Spinal cord (tissue), 10 donors: ENCODE data around the gene CPNE5. TPM values are rescaled to one million over a fixed set of nuclear protein-coding genes. Genes with fewer than 3 reads are reported as not detected.

Experiments used
- DNase-seq, 6 donors: peaks; one replicate each; pipeline versions ENCODE4 v3.0.0 to v3.0.0-alpha.2; 2013 to 2015; ENCODE audit warnings: low spot score in 6 of 6, low read depth in 4 of 6
- H3K27ac ChIP-seq: one replicate; pipeline ENCODE4 v1.5.1; 2013; ENCODE audit warnings: low read depth, low read length, control low read depth
- H3K27me3 ChIP-seq: one replicate; pipeline ENCODE4 v1.6.1; 2013; ENCODE audit warnings: low read length; ENCODE audit not compliant: control insufficient read depth, insufficient read depth
- H3K36me3 ChIP-seq: one replicate; pipeline ENCODE4 v1.6.1; 2013; ENCODE audit warnings: low read length; ENCODE audit not compliant: control insufficient read depth, insufficient read depth
- H3K4me1 ChIP-seq: one replicate; pipeline ENCODE4 v1.6.1; 2013; ENCODE audit warnings: low read length; ENCODE audit not compliant: control insufficient read depth, insufficient read depth
- H3K4me3 ChIP-seq: one replicate; pipeline ENCODE4 v1.5.1; 2013; ENCODE audit warnings: low read depth, low read length, control low read depth
- H3K9me3 ChIP-seq: one replicate; pipeline ENCODE4 v1.6.1; 2013; ENCODE audit warnings: low read length; ENCODE audit not compliant: control insufficient read depth, insufficient read depth
- WGBS: methylation state at CpG from one replicate; pipeline ENCODE4 v1.1.5; 2013; ENCODE audit warnings: missing lambda C conversion rate; ENCODE audit not compliant: insufficient coverage; 5-methylcytosine and 5-hydroxymethylcytosine counted together
- long read RNA-seq, 4 donors: transcript quantifications; one replicate each; lab custom pipeline, GENCODE V29; 2026
- polyA plus RNA-seq, 2 donors: library from polyadenylated mRNA; unstranded; fragments of 120-200 nt; gene quantifications; one replicate each; pipeline ENCODE4 v1.2.1, GENCODE V29; 2013; ENCODE audit not compliant: insufficient read length in 2 of 2
- total RNA-seq, 2 donors: library from RNA; depleted of rRNA in 1 of 2; stranded (reverse); fragments of 120-200 nt in 1 of 2; fragments of >200 nt in 1 of 2; gene quantifications; one replicate each; pipeline versions ENCODE4 v1.2.3 to v1.2.4, GENCODE V29; 2013 to 2014
- donor health status: healthy.

CPNE5 gene
- total RNA-seq (10 to 100 TPM in 1 of 2 donors, 1 to 10 TPM in 1; 9.6 to 32.5 TPM), polyA plus RNA-seq (10 to 100 TPM; 73.1 to 88.4 TPM)
- long read RNA-seq, donor 1, partial matches to known transcripts: 0 of 1 reads
- long read RNA-seq, donor 1, other reads (novel, unspliced or antisense): 0 of 1 reads
- long read RNA-seq, donor 2, partial matches to known transcripts: 0 of 3 reads
- long read RNA-seq, donor 2, other reads (novel, unspliced or antisense): 0 of 3 reads
- long read RNA-seq, donor 3: 0 reads
- long read RNA-seq, donor 4: 0 reads

GRCh38 chr6:36838896-36839748 is at the start of gene CPNE5:
Gene CPNE5, minus strand, starts transcription at chr6:36839444. Its CDS starts 67 bp downstream, at chr6:36839377.
- Histone ChIP-seq H3K27me3 (peaks cover 15% of the 10 kb centered on the region), H3K36me3 (peaks cover 2% of the 10 kb centered on the region), H3K27ac (peak within 1 kb of the TSS; percentile 69), H3K4me3 (peak within 1 kb of the TSS; percentile 68), H3K9me3 (no peaks in the 10 kb centered on the region), H3K4me1 (peaks cover 63% of the 10 kb centered on the region)
- 3% methylated on average over 46 of the region's 57 CpGs for WGBS
- peak in 2 of 6 donors; percentile 85 to 87 for DNase-seq

- Histone ChIP-seq H3K27ac (no peak overlapping the region), H3K9me3 (no peaks in the 10 kb centered on the region), H3K36me3 (peaks cover 2% of the 10 kb centered on the region), H3K27me3 (no peaks in the 10 kb centered on the region), H3K4me3 (no peak overlapping the region), H3K4me1 (peaks cover 4% of the 10 kb centered on the region)
- DNase-seq: no peak
- 98% methylated on average over 4 of the region's 7 CpGs for WGBS
Observed at GRCh38 chr6:36888115-36888643, 48.9 kb upstream of the CPNE5 start.

- no peak for DNase-seq
- H3K27ac ChIP-seq: no peak overlapping the region
- no peaks in the 10 kb centered on the region for H3K9me3 ChIP-seq
- no peaks in the 10 kb centered on the region for H3K27me3 ChIP-seq
- H3K4me1 ChIP-seq: peaks cover 4% of the 10 kb centered on the region
- H3K4me3 ChIP-seq: peak overlapping the region; percentile 73
- no peaks in the 10 kb centered on the region for H3K36me3 ChIP-seq
- WGBS: 29% methylated on average over 2 of the region's 10 CpGs
Observed at GRCh38 chr6:36886950-36887618, 47.8 kb upstream of the CPNE5 start.

GRCh38 chr6:36885461-36886401 is 46.5 kb upstream of the CPNE5 start, which contains the start of gene C6orf89:
Gene C6orf89, plus strand, starts transcription at chr6:36885952. Its CDS starts 13,493 bp downstream, at chr6:36899445.
- H3K4me1 ChIP-seq: peaks cover 4% of the 10 kb centered on the region
- under 1% methylated on average over 44 of the region's 48 CpGs for WGBS
- H3K27me3 ChIP-seq: no peaks in the 10 kb centered on the region
- H3K9me3 ChIP-seq: no peaks in the 10 kb centered on the region
- H3K27ac ChIP-seq: peak within 1 kb of the TSS; percentile 88
- peak within 1 kb of the TSS; percentile 73 for H3K4me3 ChIP-seq
- peak; percentile 86 to 99 (median 96) for DNase-seq
- H3K36me3 ChIP-seq: no peaks in the 10 kb centered on the region

GRCh38 chr6:36884610-36885009 is 45.4 kb upstream of the CPNE5 start:
- 100% methylated on average over 1 of the region's 3 CpGs for WGBS
- no peaks in the 10 kb centered on the region for H3K27me3 ChIP-seq
- no peak overlapping the region for H3K4me3 ChIP-seq
- peaks cover 4% of the 10 kb centered on the region for H3K4me1 ChIP-seq
- no peak overlapping the region for H3K27ac ChIP-seq
- no peaks in the 10 kb centered on the region for H3K36me3 ChIP-seq
- DNase-seq: no peak
- no peaks in the 10 kb centered on the region for H3K9me3 ChIP-seq

- no peak for DNase-seq
- WGBS: 3% methylated on average over 3 of the region's 6 CpGs
- H3K4me3 ChIP-seq: peak overlapping the region; percentile 99
- no peaks in the 10 kb centered on the region for H3K4me1 ChIP-seq
- H3K9me3 ChIP-seq: no peaks in the 10 kb centered on the region
- H3K27ac ChIP-seq: peak overlapping the region; percentile 97
- H3K27me3 ChIP-seq: no peaks in the 10 kb centered on the region
- peaks cover 3% of the 10 kb centered on the region for H3K36me3 ChIP-seq
Observed at GRCh38 chr6:36875250-36875633, 36.0 kb upstream of the CPNE5 start.

- H3K36me3 ChIP-seq: peaks cover 3% of the 10 kb centered on the region
- H3K4me3 ChIP-seq: peak within 1 kb of the TSS; percentile 99
- no peaks in the 10 kb centered on the region for H3K4me1 ChIP-seq
- WGBS: under 1% methylated on average over 49 of the region's 54 CpGs
- H3K27ac ChIP-seq: peak within 1 kb of the TSS; percentile 97
- no peaks in the 10 kb centered on the region for H3K27me3 ChIP-seq
- H3K9me3 ChIP-seq: no peaks in the 10 kb centered on the region
- DNase-seq: peak; percentile 83 to 98 (median 92)
Observed at GRCh38 chr6:36874443-36875249, 35.4 kb upstream of the CPNE5 start, which contains the start of gene PPIL1. Gene PPIL1, minus strand, starts transcription at chr6:36874803. Its CDS starts 31 bp downstream, at chr6:36874772.
